C4-2B (cell line): ENCODE measurements around the gene VAC14.

Experiments
- H3K27ac ChIP-seq: fragments of 450-650 bp; 2 replicates; pipeline ENCODE4 v1.5.1; 2017
- CTCF ChIP-seq: fragments of 450-650 bp; conservative IDR thresholded peaks from 2 replicates; pipeline ENCODE4 v1.5.1; 2017; ENCODE audit warnings: mild to moderate bottlenecking
- ZFX ChIP-seq: fragments of 450-650 bp; IDR thresholded peaks from 2 replicates; pipeline ENCODE4 v1.6.1; 2017

The VAC14 gene

GRCh38 chr16:70740914-70741782 is 59.8 kb downstream of the VAC14 start:
- H3K27ac ChIP-seq, result no peak overlapping the region

GRCh38 chr16:70740174-70740913 is 60.6 kb downstream of the VAC14 start:
- no peak for TF ChIP-seq ZFX
- TF ChIP-seq CTCF, result no peak
- no peak overlapping the region for H3K27ac ChIP-seq

More at GRCh38 chr16:70740914-70741782, 59.8 kb downstream of the VAC14 start:
- TF ChIP-seq CTCF, result no peak
- no peak for TF ChIP-seq ZFX

- no peak overlapping the region for H3K27ac ChIP-seq
- TF ChIP-seq ZFX, result no peak
- TF ChIP-seq CTCF, result no peak
Observed at GRCh38 chr16:70739389-70739788, 61.6 kb downstream of the VAC14 start.

DNA sequence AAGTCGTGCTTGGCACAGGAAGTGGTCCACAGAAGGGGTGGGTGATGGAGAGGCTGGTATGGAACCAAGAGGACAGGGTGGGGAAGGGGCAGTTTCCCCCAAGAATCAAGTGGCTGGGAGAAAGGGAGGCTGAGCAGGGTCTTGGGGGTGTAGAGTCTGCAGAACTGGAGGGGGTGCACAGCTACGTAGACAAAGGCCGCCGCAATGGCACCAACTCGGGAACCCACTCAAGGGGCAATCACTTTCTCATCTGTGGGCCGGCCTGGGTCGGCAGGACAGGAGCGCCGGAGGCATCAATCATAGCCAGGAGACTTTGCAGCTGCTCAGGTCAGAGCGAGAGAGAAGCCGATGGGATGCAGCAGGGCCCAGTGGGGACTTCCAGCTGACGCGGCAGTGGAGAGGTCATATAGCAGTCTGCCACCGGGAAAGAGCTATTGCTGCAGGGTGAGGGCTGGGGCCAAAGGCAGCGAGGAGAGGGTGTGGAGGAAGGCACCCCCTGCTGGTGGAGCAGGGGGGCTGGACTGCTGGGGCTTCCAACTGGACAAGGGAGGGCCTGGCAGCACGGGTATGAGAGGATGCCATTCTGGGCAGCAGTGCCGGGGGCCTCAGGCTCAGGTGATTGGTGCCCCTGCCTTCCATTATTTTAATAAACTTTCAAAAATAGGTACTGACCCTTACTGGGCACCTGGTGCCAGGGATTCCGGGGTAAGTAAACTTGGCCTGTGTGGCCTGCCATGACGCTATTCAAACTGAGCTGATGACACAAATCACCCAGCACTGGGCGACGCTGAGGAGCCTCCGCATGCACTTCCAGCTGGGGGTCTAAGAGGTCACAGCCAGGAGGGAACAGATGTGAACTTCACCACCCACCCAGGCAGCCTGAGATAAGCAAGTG is 62.6 kb downstream of the VAC14 start:
- TF ChIP-seq CTCF (no peak; the same call in 1 of the 2 replicates), ZFX (no peak)
- H3K27ac ChIP-seq, result peak overlapping the region; percentile 69

DNA sequence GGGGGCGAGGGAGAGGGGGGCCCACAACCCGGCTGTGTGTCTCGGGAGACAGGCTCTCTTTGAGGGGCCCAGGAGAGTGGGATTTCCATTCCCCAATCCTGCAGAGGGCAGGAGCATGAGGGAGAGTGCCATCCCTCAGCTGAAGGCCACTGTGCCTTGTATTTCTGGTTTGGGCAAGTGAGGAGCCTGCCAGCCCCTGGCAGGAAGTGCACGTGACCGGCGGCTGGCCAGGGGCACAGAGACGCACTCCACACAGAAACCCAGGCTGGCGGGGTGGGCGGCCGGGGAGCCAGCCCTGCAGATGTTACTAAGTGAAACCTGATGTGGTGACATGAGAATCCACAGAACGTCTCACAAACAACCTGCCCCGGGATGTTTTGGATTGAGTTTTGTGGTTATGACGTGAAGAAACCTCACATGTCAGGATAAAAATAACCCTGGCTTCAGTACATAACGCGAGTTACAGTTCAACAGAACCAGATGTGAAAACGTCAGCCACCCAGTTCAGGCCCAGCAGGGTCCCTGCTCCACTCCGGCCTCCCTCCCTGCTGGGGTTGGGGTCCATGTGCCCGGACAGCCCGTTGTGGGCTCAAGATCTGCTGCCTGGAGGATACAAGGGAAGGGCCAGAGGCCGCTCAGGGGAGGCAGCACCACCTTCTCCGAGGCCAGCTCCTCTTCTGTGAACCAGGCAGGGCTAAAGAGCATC is 63.4 kb downstream of the VAC14 start:
- TF ChIP-seq CTCF, result no peak
- no peak for TF ChIP-seq ZFX
- H3K27ac ChIP-seq, result peak overlapping the region; percentile 69

DNA sequence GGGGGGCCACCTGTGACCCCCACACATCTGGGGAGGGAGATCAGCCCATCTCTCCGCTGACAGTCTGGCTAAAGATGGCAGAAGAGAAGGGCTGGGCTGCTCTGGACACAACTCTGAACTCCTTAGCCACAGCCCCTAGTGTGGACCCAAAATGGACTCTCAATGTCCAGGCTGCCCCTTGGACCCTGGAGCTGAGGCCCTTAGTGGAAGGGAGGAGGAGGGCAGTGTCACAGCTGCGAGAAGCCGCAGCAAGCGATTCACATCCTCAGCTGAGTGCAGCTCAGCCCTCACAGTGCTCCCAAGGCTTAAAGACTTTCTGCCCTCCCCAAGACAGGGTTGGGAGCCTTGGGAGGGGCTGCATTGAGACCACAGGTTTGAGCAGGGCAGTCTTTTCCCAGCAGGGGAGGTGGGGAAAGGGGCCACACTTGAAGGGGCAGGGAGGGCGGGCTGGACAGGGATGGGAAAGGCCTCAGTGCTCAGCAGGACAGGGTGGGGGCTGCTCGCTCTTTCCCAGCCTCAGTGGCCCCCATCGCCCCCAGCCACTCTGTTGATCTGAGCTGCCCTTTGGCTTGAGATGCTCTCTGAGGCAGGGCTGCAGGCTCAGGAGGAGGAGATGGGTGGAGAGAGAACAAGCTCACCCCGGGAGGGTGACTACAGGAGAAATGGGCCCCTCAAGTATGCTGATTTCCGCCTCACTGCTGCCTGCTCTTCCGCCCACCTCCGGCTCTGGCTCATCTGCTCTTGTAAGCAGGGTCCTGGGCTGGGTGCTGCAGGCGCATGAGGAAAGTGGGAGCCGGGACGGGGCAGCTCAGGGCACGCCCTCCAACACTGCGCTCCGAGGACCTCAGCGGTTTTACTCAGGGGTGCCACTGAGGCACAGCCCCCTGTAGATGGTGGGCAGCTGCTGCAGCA is 64.2 kb downstream of the VAC14 start:
- TF ChIP-seq CTCF, result no peak
- TF ChIP-seq ZFX, result no peak
- H3K27ac ChIP-seq, result peak overlapping the region; percentile 69
